ENCODE measurements around the gene CASZ1.

Gene CASZ1

GRCh38 chr1:10819198-10819901, 22.9 kb upstream of the CASZ1 start:
- Histone ChIP-seq H3K9ac (ENCODE audit: low read length) (no peak overlapping the region), H3K27ac (ENCODE audit: low read length, poor library complexity, severe bottlenecking) (no peak overlapping the region), H3K18ac (ENCODE audit: low read depth in 1 of 2, low read length in 2 of 2) (no peak overlapping the region), H3K9me3 (ENCODE audit: control insufficient read depth, low read length) (no peaks in the 10 kb centered on the region), H2BK12ac (ENCODE audit: low read length in 2 of 2) (no peak overlapping the region), H2AFZ (ENCODE audit: low read depth, low read length) (no peak overlapping the region), H3K23ac (ENCODE audit: low read length in 2 of 2) (no peak overlapping the region), H2BK120ac (ENCODE audit: low read depth, low read length) (no peak overlapping the region), H2BK15ac (ENCODE audit: low read depth, poor library complexity, severe bottlenecking) (no peak overlapping the region), H3K27me3 (ENCODE audit: control insufficient read depth in 1 of 2, insufficient read depth in 1 of 2, low read length in 2 of 2) (peaks cover 47 to 78% of the 10 kb centered on the region in 2 experiments), H4K91ac (ENCODE audit: low read length) (no peak overlapping the region), H2AK5ac (ENCODE audit: low read length, severe bottlenecking) (no peak overlapping the region), H3K4me3 (ENCODE audit: insufficient read depth in 1 of 2, low read depth in 1 of 2, low read length in 2 of 2) (no peak overlapping the region), H3K79me1 (replicated peaks; ENCODE audit: low read length, poor library complexity, severe bottlenecking) (no peaks in the 10 kb centered on the region), H3K36me3 (ENCODE audit: control insufficient read depth in 1 of 2, insufficient read depth in 2 of 2, low read depth in 1 of 2, low read length in 2 of 2) (no peaks in the 10 kb centered on the region), H3K4me1 (ENCODE audit: control insufficient read depth, insufficient read depth, low read depth, low read length) (no peaks in the 10 kb centered on the region), H2BK5ac (ENCODE audit: low read depth, low read length, poor library complexity, severe bottlenecking) (no peak overlapping the region), H3K4ac (ENCODE audit: low read depth in 1 of 2, low read length in 2 of 2) (no peak overlapping the region), H3K14ac (ENCODE audit: low read length in 2 of 2) (no peak overlapping the region), H3K4me2 (ENCODE audit: low read length, poor library complexity, severe bottlenecking) (no peak overlapping the region), H4K8ac (ENCODE audit: low read length) (no peak overlapping the region)
- no peak for DNase-seq
- 82% methylated on average over 13 of the region's 13 CpGs for WGBS

GRCh38 chr1:10818262-10819197, 22.1 kb upstream of the CASZ1 start:
- Histone ChIP-seq H2BK120ac (ENCODE audit: low read depth, low read length) (no peak overlapping the region), H3K14ac (ENCODE audit: low read length in 2 of 2) (no peak overlapping the region), H3K79me1 (replicated peaks; ENCODE audit: low read length, poor library complexity, severe bottlenecking) (no peaks in the 10 kb centered on the region), H3K18ac (ENCODE audit: low read depth in 1 of 2, low read length in 2 of 2) (no peak overlapping the region), H3K27me3 (ENCODE audit: control insufficient read depth in 1 of 2, insufficient read depth in 1 of 2, low read length in 2 of 2) (peaks cover 55 to 80% of the 10 kb centered on the region in 2 experiments), H2BK15ac (ENCODE audit: low read depth, poor library complexity, severe bottlenecking) (no peak overlapping the region), H3K4me2 (ENCODE audit: low read length, poor library complexity, severe bottlenecking) (no peak overlapping the region), H3K27ac (ENCODE audit: low read length, poor library complexity, severe bottlenecking) (no peak overlapping the region), H3K9me3 (ENCODE audit: control insufficient read depth, low read length) (no peaks in the 10 kb centered on the region), H2AFZ (ENCODE audit: low read depth, low read length) (no peak overlapping the region), H3K4me1 (ENCODE audit: control insufficient read depth, insufficient read depth, low read depth, low read length) (no peaks in the 10 kb centered on the region), H4K8ac (ENCODE audit: low read length) (no peak overlapping the region), H2BK12ac (ENCODE audit: low read length in 2 of 2) (no peak overlapping the region), H3K4ac (ENCODE audit: low read depth in 1 of 2, low read length in 2 of 2) (no peak overlapping the region), H3K23ac (ENCODE audit: low read length in 2 of 2) (no peak overlapping the region), H2AK5ac (ENCODE audit: low read length, severe bottlenecking) (no peak overlapping the region), H3K36me3 (ENCODE audit: control insufficient read depth in 1 of 2, insufficient read depth in 2 of 2, low read depth in 1 of 2, low read length in 2 of 2) (no peaks in the 10 kb centered on the region), H3K4me3 (ENCODE audit: insufficient read depth in 1 of 2, low read depth in 1 of 2, low read length in 2 of 2) (no peak overlapping the region), H4K91ac (ENCODE audit: low read length) (no peak overlapping the region), H2BK5ac (ENCODE audit: low read depth, low read length, poor library complexity, severe bottlenecking) (no peak overlapping the region), H3K9ac (ENCODE audit: low read length) (no peak overlapping the region)
- WGBS = 86% methylated on average over 16 of the region's 17 CpGs
- no peak for DNase-seq

- Histone ChIP-seq H3K36me3 (ENCODE audit: control insufficient read depth in 1 of 2, insufficient read depth in 2 of 2, low read depth in 1 of 2, low read length in 2 of 2) (no peaks in the 10 kb centered on the region), H3K4ac (ENCODE audit: low read depth in 1 of 2, low read length in 2 of 2) (no peak overlapping the region), H3K79me1 (replicated peaks; ENCODE audit: low read length, poor library complexity, severe bottlenecking) (no peaks in the 10 kb centered on the region), H3K14ac (ENCODE audit: low read length in 2 of 2) (no peak overlapping the region), H2BK5ac (ENCODE audit: low read depth, low read length, poor library complexity, severe bottlenecking) (no peak overlapping the region), H4K8ac (ENCODE audit: low read length) (no peak overlapping the region), H2BK12ac (ENCODE audit: low read length in 2 of 2) (no peak overlapping the region), H2BK120ac (ENCODE audit: low read depth, low read length) (no peak overlapping the region), H3K4me1 (ENCODE audit: control insufficient read depth, insufficient read depth, low read depth, low read length) (no peaks in the 10 kb centered on the region), H3K27ac (ENCODE audit: low read length, poor library complexity, severe bottlenecking) (no peak overlapping the region), H3K18ac (ENCODE audit: low read depth in 1 of 2, low read length in 2 of 2) (no peak overlapping the region), H3K4me2 (ENCODE audit: low read length, poor library complexity, severe bottlenecking) (no peak overlapping the region), H3K9me3 (ENCODE audit: control insufficient read depth, low read length) (no peaks in the 10 kb centered on the region), H3K9ac (ENCODE audit: low read length) (no peak overlapping the region), H4K91ac (ENCODE audit: low read length) (no peak overlapping the region), H3K4me3 (ENCODE audit: insufficient read depth in 1 of 2, low read depth in 1 of 2, low read length in 2 of 2) (no peak overlapping the region), H3K27me3 (ENCODE audit: control insufficient read depth in 1 of 2, insufficient read depth in 1 of 2, low read length in 2 of 2) (peaks cover 66 to 84% of the 10 kb centered on the region in 2 experiments), H3K23ac (ENCODE audit: low read length in 2 of 2) (no peak overlapping the region), H2AK5ac (ENCODE audit: low read length, severe bottlenecking) (no peak overlapping the region), H2AFZ (ENCODE audit: low read depth, low read length) (no peak overlapping the region), H2BK15ac (ENCODE audit: low read depth, poor library complexity, severe bottlenecking) (no peak overlapping the region)
- DNase-seq = no peak
- WGBS = 81% methylated on average over 13 of the region's 13 CpGs
These were observed 20.4 kb upstream of the CASZ1 start for GRCh38 chr1:10816743-10817369.

- H3K36me3 ChIP-seq (ENCODE audit: control insufficient read depth in 1 of 2, insufficient read depth in 2 of 2, low read depth in 1 of 2, low read length in 2 of 2) = no peaks in the 10 kb centered on the region
- no peaks in the 10 kb centered on the region for H3K79me1 ChIP-seq (replicated peaks; ENCODE audit: low read length, poor library complexity, severe bottlenecking)
- no peak overlapping the region for H2BK120ac ChIP-seq (ENCODE audit: low read depth, low read length)
- no peak for DNase-seq
- H3K4me3 ChIP-seq (ENCODE audit: insufficient read depth in 1 of 2, low read depth in 1 of 2, low read length in 2 of 2) = no peak overlapping the region
- no peak overlapping the region for H2AFZ ChIP-seq (ENCODE audit: low read depth, low read length)
- H3K9ac ChIP-seq (ENCODE audit: low read length) = no peak overlapping the region
- no peaks in the 10 kb centered on the region for H3K9me3 ChIP-seq (ENCODE audit: control insufficient read depth, low read length)
- no peak overlapping the region for H3K4me2 ChIP-seq (ENCODE audit: low read length, poor library complexity, severe bottlenecking)
- peaks cover 66 to 81% of the 10 kb centered on the region in 2 experiments for H3K27me3 ChIP-seq (ENCODE audit: control insufficient read depth in 1 of 2, insufficient read depth in 1 of 2, low read length in 2 of 2)
- H2BK12ac ChIP-seq (ENCODE audit: low read length in 2 of 2) = no peak overlapping the region
- no peak overlapping the region for H3K27ac ChIP-seq (ENCODE audit: low read length, poor library complexity, severe bottlenecking)
- H4K91ac ChIP-seq (ENCODE audit: low read length) = no peak overlapping the region
- H3K23ac ChIP-seq (ENCODE audit: low read length in 2 of 2) = no peak overlapping the region
- no peak overlapping the region for H3K14ac ChIP-seq (ENCODE audit: low read length in 2 of 2)
- no peak overlapping the region for H2BK5ac ChIP-seq (ENCODE audit: low read depth, low read length, poor library complexity, severe bottlenecking)
- no peak overlapping the region for H3K4ac ChIP-seq (ENCODE audit: low read depth in 1 of 2, low read length in 2 of 2)
- H3K4me1 ChIP-seq (ENCODE audit: control insufficient read depth, insufficient read depth, low read depth, low read length) = no peaks in the 10 kb centered on the region
- no peak overlapping the region for H4K8ac ChIP-seq (ENCODE audit: low read length)
- 73% methylated on average over 7 of the region's 7 CpGs for WGBS
- no peak overlapping the region for H2AK5ac ChIP-seq (ENCODE audit: low read length, severe bottlenecking)
- no peak overlapping the region for H2BK15ac ChIP-seq (ENCODE audit: low read depth, poor library complexity, severe bottlenecking)
- no peak overlapping the region for H3K18ac ChIP-seq (ENCODE audit: low read depth in 1 of 2, low read length in 2 of 2)
These were observed 19.8 kb upstream of the CASZ1 start for GRCh38 chr1:10816233-10816632.

All from mesenchymal stem cell (in vitro differentiated cells and primary cell).